Daoy (cell line): ENCODE data around the gene FXN. TPM values are rescaled to one million over a fixed set of nuclear protein-coding genes. Genes with fewer than 3 reads are reported as not detected.
"Not testable (repeated sequence)": the region's sequence is repeated elsewhere in the genome, so short reads cannot be mapped to it uniquely, and the experiment has no call there.

Source experiments
- DNase-seq: peaks from one replicate; pipeline ENCODE4 v3.0.0-alpha.2; 2015; ENCODE audit warnings: low read depth
- total RNA-seq: library from RNA; depleted of rRNA; stranded (reverse); fragments of >200 nt; shearing (Covaris generic); gene quantifications from 2 replicates; pipeline ENCODE4 v1.2.3, GENCODE V29; 2014; rRNA removed

Gene FXN
- 14.6 and 21.1 TPM in 2 replicates for total RNA-seq

GRCh38 chr9:69035438-69036308 lies at the start of gene FXN:
TSS of gene FXN (plus strand) at chr9:69035752. CDS start at chr9:69035783, 31 bp downstream.
- peak; percentile 90 for DNase-seq

- DNase-seq = not testable (repeated sequence)
These were observed 48.6 kb upstream of the FXN start for GRCh38 chr9:68986949-68987348.

DNA sequence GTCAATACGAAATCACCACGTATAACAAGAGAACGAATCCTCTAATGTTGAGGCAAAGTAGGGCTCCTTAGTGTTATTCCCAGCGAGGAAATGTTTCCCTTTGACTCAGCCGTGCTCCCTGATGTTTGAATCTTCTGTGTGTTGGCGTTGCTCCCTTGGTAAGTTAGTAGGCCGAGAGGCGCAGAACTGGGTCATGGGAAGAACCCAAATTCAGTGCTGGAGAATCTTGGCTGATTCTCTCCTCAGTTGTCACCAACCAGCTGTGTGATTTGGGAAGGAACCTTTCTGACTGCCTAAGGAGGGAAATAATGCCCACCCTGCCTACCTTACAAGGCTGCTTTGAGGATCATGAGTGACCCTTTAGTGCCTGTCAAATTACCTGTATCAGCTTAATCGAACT lies 44.1 kb upstream of the FXN start:
- no peak for DNase-seq

- DNase-seq = no peak
These were observed 39.8 kb upstream of the FXN start for GRCh38 chr9:68995776-68996175.

DNA sequence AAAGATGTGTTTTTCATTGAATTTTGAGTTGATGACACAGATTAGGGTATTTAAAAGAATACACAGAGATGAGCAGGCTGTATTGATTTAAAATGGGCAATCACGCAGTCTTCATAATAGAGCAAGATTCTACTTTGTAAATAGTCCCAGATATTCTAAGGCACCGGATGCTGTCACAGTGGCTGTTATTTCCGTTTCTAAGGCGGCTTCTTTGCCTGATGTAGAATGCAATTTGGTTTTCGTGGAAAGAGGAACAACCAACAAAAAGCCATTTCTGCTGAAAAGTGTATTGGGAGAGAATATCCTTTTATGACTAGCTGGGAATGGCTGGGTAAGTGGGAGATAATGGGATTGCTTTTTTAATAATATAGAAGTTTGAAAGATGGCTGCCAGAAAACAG lies 39.1 kb upstream of the FXN start:
- DNase-seq = no peak

DNA sequence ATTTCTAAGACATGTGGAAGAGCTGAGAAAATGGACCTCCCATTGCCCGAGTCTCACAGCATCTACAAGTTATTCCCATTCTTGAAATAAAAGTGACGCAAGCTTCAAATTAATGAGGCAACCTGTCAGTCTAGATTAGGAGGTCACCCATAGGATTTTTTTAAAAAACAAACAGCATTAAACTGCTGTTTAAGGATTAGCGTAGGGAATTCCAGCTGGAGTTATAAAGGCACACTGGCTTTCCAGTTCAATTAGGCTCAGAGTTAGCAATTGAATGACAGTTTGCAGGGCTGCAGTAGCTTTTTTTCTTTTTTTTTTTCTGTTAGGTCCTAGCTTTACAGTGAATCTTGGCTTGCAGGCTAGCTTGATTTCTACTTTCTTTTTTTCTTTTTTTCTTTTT lies 37.9 kb upstream of the FXN start:
- DNase-seq = no peak

GRCh38 chr9:68998385-68998784 lies 37.2 kb upstream of the FXN start:
- DNase-seq = no peak

GRCh38 chr9:68998812-68999211 lies 36.7 kb upstream of the FXN start:
- DNase-seq = no peak

GRCh38 chr9:68999393-69000105 lies 36.0 kb upstream of the FXN start:
- peak; percentile 70 for DNase-seq

GRCh38 chr9:69001921-69002320 lies 33.6 kb upstream of the FXN start:
- DNase-seq = no peak

DNA sequence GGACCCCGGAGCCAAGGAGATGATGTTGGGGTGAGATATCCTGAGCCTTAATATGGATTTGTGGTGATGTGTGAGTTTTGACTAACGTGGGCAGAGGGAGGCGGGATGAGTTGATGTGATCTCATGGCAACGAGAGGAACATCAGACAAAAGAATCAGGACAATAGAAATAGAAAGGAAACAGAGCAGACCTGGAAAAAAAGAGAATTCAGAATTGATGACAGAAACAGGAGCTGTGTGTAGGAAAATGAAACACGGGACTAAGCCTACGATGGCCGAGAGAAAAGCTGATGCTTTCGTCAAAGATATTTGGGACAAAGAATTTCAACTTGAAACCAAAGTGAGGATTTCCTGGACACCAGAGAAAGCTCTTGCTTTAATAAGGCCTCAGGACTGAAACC lies 32.5 kb upstream of the FXN start:
- no peak for DNase-seq

DNA sequence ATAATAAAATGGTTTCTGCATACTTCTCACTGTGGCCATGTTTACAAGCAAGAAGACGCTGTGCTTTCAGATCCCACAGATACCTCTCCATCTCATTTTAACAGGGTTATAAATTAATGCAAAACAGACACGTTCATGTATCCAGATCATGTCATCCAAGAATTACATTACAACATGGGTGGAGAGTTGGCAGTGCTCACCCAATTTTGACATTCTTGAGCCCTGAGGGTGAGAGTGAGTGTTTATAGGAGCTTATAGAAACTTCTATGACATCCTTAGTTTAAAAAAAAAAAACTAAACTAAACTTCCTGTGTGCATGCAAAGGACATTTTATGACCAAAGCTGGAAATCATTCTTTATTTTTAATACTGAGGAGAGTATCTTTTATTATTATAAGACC lies 30.7 kb upstream of the FXN start:
- no peak for DNase-seq

DNA sequence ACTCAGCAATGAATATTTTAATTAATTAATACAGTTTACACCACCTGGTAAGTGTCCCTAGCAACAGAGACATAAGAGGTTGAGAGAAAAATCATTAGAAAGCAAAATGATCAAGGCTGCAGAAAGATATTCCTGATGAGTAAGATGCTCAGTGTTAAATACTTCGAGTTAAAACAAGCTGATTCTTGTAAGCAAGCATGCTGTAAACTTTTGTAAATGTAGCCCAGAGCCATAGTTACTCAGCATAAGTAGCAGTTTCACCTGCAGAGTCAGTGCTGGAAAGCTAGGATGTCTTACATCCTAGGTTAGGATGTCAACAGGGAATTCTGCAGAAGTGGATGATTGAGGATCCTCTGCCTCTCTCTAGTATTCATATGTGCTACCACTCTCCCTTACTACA lies 25.8 kb upstream of the FXN start:
- DNase-seq = no peak

DNA sequence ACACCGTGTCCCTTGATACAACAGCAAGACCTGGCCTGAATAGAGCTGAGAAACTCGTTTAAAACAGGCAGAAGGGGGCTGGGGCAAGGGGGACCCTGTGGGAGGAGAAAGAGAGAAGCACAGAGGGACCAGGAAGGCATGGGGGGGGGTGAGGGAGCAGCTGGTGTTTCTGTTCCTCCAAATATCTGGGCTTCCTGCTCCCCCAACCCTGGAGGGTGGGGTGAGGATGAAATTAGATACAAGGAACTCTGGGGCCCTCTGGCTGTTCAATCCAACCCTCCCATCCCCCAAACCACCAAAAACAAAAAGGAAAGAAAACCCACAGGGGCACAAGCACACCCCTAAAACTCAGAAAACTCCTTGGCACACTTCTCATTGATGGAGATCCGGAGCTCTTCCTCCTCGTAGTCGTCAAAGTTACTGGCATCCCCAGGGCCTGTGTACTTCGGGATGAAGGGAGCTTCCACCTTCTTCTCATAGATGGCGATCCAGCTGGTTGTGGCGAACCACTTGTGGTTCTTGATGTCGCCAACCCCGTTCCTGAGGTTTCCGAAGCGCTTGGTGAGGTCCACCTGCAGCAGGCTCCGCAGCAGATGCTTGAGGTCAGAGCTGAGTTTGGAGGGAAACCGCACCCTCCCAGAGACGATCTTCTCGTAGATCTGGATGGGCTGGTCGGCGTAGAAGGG lies 22.7 kb upstream of the FXN start:
- no peak for DNase-seq

GRCh38 chr9:69013382-69013727 lies 22.2 kb upstream of the FXN start:
- no peak for DNase-seq

- no peak for DNase-seq
These were observed 21.5 kb upstream of the FXN start, which contains the start of gene PRKACG for GRCh38 chr9:69014013-69014412. TSS of gene PRKACG (minus strand) at chr9:69014113. CDS start at chr9:69014092, 21 bp downstream.

- DNase-seq = no peak
These were observed 19.1 kb upstream of the FXN start for GRCh38 chr9:69016191-69017096.

DNA sequence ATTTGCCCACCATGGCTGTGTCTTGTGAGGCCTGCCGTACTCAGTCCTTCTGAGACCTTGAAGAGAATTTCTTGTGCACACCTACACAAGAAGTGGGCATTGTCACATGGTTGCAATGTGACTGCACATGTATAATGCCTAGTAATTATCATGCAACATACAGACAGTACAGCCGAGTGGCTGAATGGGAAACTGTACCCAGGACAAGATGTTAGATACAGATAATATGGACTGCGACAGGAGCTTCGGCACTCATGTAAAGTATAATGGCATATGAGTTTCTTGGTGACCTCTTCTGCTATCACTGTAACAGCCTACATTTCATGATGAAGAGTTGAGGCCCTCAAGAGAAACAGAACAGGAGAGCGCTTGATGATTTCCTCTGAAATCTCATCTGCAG lies 16.8 kb upstream of the FXN start:
- DNase-seq = no peak

GRCh38 chr9:69019808-69020207 lies 15.7 kb upstream of the FXN start:
- no peak for DNase-seq

DNA sequence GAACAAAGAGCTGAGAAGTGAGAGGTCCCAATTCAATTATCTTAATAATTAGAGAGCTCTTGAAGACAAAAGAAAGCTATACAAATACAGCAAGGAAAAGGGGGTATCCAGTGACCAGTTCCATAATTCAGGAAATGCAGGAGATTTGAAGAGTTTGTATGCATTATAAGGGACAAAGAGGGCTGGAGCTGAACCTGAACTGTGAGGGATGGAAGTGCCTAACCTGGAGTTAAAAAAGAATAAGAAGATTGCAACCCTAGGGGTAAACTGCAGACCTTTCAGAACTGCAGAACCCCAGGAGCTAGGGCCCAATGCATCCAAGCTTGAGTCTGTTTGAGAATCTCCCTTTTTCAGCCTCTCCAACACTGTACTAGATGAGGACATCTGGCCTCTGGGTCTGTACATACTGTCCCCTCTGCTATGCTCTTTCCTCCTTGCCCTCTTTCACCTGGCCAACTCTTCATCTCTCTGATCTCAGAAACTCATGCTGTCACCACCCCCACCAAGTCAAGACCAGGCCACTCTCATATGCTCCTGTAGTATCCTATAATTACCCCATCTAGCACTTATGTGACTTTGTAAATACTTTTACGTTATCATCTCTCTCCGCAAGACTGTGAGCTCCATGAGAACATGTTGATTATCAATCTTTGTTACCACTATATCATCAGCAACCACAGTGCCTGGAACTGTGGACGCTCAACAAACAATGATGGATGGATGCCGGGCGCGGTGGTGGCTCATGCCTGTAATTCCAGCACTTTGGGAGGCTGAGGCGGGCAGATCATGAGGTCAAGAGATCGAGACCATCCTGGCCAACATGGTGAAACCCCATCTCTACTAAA lies 15.0 kb upstream of the FXN start:
- DNase-seq = no peak

GRCh38 chr9:69023650-69024049 lies 11.9 kb upstream of the FXN start:
- DNase-seq = peak; percentile 30
